HG03097 (cell line): ENCODE data around the gene RNF5.
"Not testable (repeated sequence)": the region's sequence is repeated elsewhere in the genome, so short reads cannot be mapped to it uniquely, and the experiment has no call there.

Source experiments
- ATAC-seq: cut with Tn5 transposase; IDR thresholded peaks from one replicate; pipeline ENCODE4 v1.9.1; 2021; ENCODE audit not compliant: unreplicated experiment, low FRiP score

The RNF5 gene, protein sequence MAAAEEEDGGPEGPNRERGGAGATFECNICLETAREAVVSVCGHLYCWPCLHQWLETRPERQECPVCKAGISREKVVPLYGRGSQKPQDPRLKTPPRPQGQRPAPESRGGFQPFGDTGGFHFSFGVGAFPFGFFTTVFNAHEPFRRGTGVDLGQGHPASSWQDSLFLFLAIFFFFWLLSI

DNA sequence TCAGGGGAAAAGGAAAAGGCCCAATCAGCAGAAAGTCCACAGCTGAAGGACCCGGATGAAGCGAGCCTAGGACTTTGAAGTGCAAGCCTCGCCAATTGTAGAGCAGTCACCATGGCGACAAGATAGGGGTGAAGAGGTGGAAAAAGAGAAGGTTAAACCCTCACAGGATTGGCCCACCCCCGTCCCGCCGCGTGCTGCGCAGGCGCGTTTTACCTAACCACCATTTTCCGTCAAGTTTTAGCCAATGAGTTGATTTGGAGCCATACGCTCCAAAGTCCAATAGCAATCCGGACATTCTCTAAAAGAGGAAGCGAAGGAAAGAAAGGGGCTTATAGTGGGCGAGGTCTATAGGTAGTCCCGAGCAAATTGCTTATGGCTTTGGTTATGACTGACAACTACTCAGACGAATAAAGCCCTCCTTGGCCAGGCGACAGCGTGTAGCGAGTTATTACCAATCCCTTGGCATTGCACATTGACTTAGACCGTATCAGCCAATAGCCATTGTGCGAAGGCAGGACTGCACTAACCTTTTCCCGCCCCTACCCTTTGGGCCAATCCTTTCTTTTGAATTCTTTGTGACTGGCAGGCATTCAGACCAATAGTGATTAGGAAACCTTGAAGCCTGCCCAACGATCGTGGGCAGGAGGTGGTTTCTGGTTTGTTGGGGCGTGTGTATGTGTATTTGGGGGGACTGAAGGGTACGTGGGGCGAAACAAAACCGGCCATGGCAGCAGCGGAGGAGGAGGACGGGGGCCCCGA lies at the start of gene RNF5:
Gene RNF5 (plus strand): TSS at position 618 of the 759 bp plus-strand sequence. CDS start 107 bp downstream, at position 725.
- peak; percentile 80 for ATAC-seq

DNA sequence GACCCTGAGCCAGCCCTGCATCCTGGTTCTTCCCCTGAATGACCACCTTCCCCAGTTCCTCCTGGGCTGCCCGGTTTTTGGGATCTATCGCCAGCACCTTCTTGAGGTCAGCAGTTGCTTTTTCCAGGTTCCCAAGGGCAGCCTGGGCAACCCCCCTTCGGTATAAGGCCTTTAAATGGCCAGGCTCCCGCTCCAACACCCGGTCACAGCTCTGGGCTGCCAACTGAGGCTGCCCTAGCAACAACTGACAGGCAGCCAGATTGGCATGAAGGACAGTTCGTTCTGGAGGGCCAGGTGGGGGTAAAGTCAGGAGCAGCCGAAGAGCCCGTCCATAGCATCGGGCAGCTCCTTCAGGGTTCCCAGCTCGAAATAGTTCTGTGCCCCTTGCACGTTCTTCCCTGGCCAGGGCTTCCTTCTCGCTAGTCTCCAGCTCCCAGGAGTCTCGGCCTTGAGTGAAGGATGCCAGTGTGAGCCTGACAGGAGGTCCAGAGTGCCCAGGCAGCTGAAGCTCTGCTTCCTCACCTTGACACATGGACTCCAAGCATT lies 49.4 kb upstream of the RNF5 start:
- no peak for ATAC-seq

DNA sequence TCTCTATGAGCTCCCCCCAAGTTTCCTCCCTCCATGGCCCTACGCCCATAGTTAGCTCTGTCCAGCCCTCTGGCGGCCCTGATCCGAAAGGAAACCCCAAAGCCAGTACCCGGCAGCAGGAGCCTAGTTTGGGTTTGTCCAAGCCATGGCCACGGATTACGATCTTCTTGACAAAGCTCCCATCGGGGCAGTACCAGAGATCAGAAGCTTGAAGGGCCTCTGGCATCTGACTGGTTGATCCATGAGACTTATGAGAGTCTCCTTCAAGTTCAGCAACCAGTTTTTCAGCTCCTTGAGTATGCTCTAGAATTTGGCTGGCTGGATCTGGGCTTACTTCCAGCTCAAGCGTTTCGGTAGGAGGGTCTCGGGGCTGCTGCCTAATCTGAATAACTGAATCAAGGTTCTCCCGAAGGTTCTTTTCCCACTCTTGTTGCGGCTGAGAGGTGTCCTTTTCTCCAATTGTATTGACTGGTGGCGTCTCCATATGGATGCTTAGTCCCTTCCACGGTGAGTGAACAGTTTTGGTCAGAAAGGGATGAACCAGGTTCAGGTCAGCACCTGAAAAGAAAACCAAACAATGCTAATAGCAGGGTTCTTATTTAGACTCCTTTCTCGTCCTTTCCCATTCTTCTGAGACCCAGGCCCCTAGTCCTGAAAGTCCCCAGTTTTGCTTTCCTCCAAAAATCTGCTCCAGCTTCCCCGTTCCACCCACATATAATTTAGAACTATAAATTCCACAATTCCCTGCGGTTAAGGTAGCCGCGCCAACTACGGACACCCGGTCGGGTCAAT lies 48.7 kb upstream of the RNF5 start:
- peak; percentile 2 for ATAC-seq

DNA sequence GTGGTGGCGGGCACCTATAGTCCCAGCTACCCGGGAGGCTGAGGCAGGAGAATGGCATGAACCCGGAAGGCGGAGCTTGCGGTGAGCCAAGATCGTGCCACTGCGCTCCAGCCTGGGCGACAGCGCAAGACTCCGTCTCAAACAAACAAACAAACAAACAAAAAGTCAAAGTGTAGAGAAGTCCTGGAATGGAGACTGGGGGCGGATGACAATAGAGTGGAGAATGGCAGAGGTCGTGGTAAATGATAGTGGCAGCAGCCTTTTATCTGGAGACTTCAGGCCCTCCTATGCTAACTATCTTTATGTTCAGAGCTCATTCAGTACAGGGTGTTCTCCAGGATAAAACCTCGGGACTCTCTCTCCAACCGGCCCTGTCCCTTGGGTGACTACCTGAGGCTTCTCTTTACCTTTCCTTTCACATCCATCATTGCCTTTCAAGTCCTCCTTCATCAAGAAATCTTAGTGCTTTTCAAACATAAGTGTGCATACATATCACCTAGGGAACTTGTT lies 46.7 kb upstream of the RNF5 start:
- ATAC-seq: no peak

DNA sequence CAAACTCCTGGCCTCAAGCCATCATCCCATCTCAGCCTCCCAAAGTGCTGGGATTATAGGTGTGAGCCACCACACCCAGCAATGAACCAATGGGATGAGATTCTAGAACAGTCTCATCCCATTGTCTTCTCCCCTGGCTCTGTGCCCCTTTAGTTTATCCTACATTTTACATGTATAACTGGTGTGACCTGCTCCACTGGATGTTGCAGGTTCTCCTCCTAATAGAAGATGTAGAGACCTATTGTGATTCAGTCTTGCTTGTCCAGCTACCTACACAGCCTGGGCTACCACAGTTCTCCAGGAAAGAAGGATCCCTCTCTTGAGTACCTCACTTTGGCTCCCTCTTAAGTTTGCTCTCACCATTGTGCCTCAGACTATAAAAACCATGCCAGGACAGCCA lies 46.1 kb upstream of the RNF5 start:
- no peak for ATAC-seq

DNA sequence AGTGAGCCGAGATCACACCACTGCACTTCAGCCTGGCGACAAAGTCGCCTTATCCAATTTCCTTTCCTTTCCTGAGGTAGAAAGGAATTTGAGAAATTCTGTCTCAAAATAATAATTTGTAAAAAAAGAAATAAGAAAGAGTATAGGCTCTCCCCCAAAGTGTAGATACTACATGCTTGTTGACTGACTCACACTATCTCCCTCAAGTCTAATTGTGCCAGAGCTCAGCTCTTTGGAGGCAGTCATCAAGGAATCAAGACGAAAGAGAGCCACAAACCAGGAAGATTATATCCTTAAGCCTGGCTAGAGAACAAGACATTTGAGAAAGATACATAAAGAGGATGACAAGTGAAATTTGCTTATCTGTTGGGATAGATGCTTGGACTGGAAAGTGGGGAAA lies 44.4 kb upstream of the RNF5 start:
- ATAC-seq: no peak

DNA sequence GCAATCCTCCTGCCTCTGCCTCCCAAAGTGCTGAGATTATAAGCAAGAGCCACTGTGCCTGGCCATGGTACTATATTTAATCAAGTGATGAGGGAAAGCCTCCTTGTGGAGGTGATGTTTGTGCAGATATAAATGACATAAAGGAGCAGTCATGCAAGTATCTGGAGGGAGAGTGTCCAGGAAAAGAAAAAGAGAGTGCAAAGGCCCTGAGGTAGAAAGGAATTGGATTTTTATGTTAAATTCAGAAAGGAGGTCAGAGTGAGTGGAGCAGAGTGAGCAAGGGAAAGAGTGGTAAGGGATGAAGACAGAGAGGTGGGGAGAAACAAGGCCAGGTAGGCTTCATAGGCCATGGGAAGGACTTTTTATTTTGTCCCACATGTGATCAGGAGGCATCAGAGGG lies 40.8 kb upstream of the RNF5 start:
- no peak for ATAC-seq

DNA sequence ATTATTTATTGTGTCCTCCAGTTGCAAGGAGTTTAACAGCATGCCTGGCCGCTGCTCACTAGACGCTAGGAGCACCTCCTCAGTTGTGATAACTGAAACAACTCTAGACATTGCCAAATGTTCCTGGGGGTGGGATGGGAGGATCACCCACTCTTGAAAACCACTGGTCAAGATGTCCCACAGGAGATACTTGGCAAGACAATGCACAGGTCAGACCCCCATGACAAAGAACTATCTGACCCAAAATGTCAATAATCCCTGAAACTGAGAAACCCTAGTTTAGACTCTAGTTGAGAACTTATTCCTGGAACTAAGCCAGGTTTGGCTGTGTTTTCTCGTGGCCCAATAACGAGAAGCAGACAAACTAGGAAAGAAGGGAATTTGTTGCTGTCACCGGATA lies 38.6 kb upstream of the RNF5 start:
- ATAC-seq: no peak

DNA sequence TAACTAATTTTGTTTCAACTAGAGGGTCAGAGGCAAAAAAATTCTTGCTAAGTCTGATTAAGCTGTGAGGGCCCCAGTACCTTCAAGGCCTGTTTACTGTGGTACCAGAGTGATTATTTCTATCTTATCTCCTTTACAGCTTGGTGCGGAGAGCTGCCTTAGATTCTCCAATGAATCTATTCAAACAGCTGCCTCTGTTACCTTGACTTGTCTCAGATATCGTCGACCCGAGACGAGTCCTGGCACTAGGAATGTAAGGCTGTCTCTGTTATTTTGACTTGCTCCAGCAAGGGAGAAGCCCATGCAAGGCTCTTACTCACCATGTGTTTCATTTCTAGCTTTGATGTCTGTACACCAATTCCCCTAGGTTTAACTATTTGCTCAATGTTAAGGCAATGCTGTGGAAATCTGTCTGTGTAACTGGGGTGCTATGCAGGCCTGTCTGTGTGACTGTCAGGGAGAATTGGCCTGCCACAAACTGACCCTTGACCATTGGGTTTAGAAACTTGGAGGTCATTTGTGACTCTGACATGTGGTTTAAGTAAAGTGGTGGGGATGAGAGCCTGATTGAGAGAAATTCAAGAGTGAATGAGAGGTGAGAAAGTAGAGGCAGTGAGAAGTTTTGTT lies 37.7 kb upstream of the RNF5 start:
- ATAC-seq: no peak

DNA sequence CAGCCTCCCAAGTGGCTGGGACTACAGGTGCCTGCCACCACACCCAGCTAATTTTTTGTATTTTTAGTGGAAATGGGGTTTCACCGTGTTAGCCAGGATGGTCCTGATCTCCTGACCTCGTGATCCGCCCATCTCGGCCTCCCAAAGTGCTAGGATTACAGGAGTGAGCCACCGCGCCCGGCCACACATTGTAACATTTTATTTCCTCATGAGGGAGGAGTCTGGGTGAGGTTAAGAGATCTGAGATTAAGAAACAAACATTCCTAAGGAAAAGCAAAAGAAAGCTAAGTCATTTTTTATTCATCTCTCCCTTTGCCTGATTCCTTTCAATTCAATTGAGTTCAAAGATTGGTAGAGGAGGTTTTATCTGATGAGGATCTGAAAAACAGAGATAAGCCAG lies 34.0 kb upstream of the RNF5 start:
- not testable (repeated sequence) for ATAC-seq

DNA sequence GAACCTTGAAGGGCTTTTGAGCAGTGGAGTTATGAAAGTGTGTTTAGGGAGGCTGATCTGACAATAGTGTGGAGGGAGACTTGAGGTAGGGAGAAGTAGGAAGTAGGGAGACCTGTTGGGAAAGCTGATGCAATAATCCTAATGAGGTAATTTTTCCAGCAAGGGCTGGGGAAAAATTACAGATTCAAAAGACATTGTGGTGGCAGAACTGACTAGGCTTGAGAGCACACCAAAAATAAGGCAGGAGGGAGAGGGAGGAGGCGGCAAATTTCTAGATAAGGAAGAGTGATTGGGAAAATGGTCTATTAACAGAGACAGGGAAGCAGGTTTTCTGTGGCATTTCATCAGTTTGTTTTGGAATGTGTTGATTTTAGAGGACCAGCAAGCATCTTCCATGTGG lies 31.9 kb upstream of the RNF5 start:
- ATAC-seq: no peak

DNA sequence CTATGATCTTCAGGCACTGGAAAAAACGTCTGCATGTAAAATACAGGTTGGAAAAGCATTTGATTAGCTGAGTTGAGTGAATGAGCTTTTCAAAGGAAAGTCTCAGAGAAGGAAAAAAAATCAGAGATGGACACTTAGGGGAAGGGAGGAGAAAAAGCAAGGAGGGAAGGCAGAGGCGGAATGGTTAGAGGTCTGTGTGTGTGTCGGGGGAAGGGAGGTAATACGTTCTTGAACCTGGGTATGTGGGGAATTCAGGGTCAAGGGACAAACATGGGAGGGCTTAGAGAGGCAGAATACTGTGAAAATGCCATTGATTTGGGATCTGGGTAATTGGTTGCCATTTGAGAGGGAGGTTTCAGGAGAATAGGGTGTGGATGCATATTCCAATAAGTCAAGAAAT lies 31.5 kb upstream of the RNF5 start:
- ATAC-seq: no peak

DNA sequence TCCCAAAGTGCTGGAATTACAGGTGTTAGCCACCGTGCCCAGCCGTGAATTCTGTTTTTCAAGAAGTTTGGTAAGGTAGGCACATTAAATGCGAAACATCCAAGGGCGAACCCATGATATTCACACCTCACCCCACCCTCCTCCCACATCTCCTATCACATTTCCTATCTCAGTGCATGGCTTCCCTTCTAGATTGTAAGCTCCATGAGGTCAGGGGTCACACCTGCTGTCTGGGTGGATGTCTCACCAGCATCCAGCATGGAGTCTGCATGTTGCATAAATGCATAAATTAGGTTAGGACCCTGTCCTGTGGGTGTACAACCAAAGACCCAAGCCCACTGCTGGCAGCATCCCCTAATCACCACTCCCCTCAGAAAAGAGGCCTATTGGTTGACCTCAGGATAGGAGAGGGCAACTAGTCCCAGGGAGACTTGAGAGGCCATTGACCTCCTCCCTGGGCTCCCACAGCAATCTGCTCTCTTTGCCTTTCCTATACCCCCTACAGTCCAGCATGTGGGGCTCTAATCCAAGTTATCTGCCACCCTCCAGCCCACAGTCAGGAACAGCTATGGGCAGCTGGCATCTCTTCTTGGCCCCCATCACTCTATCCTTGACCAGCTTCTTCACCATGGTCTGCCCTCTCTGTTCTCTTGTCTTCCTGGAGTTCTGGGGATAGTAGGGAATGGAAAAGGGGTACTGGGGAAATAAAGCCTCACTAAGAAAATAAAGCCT lies 30.6 kb upstream of the RNF5 start:
- ATAC-seq: no peak

DNA sequence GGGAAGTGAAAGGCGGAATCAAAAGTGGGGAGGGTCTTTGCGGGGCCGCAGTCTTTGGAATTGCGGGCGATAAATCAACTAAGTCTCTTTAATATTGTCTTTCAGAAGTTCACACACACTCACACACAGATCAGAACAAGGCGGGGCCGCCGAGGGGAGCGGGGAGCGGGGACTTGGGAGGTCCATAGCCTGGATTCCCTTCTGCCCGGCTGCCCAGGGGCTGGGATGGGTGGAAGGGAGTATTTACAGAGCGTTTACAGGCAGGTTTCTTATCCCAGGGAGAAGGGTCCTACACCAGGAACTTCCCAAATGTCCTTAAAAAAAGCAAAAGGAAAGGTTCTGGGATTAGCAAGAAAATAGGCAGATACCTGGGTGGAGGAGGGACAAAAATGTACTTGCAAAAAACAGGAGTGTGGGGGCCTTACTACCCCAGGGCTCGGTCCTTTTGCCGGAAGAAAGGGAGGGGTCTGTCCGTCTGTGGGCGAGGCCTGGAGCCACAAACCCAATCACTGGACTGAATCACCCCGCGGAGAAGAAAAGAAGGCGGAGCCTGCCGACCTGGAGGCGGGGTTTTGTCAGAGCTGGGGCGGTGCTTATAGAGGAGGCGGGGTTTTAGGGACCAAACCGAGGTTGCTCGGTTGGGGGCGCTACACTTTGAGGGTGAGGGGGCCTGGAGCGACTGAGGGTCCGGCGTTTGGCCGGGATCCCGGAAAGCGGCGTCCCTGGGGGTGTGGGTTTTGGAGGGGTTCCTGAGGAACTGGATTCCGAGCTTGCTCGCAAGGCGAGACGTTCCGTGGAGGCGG lies 29.7 kb upstream of the RNF5 start:
- no peak for ATAC-seq

DNA sequence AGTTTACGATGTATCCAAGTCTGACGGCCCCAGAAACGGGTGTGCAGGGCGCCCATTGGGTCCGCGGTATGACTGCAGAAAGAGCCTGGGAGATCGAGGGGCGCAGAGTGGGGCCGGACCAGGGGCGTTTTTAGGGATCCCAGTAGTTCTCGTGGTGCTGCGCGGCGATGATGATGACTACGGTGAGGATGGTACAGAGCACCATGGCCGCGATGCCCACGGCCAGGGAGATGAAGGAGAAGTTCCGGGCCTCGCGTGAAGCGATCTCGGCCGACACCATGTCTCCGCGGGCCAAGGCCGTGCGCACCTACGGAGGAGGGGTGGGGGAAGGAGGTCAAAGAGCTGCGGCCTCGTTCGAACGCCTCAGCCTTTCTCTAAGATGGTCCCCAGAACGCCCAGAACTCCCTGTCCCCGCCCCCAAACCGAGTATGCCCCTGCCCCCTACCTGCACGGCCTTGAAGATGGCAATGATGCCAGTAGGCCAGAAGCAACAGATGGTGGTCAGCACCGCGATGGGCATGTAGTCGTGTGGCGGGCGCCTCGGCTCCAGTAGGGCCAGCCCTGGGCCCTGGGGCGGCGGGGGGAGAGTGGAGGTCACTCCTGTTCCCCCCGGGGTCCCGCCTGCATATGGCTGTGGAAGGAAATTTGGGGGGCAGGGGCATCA lies 29.0 kb upstream of the RNF5 start:
- no peak for ATAC-seq

DNA sequence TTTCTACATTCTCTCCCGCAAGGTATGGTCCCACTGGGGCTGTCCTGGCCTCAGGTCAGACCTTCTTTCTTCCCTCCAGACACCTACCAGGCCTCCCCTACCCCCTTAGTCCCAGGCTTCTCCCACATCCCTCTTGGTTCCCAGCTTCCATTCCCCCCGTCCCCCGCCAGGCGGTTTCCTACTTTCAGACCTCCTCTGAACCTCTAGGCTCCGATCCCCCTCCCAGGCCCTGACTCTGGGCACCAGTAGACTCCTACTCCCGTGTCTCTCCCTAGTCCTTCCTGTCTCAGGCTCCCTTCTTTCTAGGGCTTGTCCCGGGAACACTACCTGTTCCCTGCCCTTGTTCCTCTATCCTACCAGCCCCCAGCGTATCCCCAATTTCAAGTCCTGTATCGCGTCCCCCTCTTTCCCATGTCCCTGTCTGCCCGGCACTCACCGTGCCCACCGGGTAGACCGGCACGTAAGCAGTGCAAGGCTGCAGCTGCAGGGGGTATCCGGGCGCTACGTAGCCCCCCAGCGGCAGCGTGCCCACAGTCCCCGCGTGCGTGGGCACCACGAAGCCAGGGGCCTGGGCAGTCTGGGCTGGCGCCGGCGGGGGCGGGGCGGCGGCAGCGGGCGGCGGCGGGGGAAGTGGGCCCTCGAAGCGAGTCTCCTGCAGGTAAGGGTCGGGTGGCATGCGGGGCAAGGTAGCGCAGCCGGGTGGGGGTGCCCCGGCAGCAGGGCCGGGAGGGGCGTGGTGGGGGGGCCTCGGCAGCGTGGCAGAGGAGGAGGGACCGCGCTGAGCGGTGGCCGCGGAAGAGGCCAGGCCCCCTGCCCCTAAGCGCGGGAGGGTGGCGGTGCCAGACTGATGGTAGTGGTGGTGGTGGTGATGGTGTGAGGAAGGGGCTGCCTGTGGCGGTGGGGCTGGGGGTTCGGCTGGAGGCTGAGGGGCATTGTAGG lies 28.0 kb upstream of the RNF5 start:
- ATAC-seq: no peak

DNA sequence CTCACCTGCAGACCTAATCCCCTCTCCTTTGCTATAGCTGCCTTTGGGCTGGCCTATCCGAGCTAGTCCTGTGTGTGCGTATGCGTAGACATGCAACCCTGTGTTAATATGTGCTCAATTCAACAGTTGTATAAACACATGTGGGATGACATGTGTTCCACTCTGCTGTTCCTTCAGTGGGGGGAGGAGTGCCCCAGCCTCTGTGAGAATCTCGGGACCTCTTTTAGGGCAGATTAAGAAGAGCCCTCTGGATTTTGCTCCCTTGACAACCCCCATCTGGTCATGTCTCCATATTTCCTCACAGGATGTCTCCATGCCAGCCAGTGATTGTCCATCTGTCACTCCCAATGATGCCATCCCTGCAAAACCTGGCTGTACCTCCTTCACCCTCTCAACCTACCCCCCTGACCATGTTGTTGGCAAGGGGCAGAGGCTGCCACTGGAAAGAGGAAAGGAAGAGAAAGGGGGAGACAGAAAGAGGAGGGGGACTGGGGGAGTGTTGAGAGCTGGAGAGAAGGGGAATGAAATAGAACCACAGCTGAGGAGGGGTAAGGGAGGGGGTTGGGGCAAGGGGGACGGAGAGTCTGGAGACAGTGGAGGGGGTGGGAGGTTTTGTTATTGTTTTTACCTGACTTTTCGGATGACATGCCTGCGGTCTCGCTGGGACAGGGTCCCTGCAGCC lies 26.9 kb upstream of the RNF5 start:
- no peak for ATAC-seq
